GM18520 (cell line): Measurements from ENCODE around the gene LYZL6.

Experiments
- ATAC-seq: cut with Tn5 transposase; IDR thresholded peaks from one replicate; pipeline ENCODE4 v1.9.1; 2021; ENCODE audit not compliant: unreplicated experiment

LYZL6 gene

GRCh38 chr17:35889241-35889640, 54.3 kb downstream of the LYZL6 start:
- ATAC-seq: no peak
